ENCODE data around the gene AFP. TPM values are rescaled to one million over a fixed set of nuclear protein-coding genes. Genes with fewer than 3 reads are reported as not detected.

The AFP gene
- total RNA-seq, 1 experiment from 2014 or later, result 0.40 TPM

DNA sequence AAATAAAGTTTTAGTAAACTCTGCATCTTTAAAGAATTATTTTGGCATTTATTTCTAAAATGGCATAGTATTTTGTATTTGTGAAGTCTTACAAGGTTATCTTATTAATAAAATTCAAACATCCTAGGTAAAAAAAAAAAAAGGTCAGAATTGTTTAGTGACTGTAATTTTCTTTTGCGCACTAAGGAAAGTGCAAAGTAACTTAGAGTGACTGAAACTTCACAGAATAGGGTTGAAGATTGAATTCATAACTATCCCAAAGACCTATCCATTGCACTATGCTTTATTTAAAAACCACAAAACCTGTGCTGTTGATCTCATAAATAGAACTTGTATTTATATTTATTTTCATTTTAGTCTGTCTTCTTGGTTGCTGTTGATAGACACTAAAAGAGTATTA lies 31.6 kb upstream of the AFP start:
- DNase-seq, result no peak
- CTCF ChIA-PET, result no interaction called here
- BruUV-seq (replicated peaks), result no TSS peak

DNA sequence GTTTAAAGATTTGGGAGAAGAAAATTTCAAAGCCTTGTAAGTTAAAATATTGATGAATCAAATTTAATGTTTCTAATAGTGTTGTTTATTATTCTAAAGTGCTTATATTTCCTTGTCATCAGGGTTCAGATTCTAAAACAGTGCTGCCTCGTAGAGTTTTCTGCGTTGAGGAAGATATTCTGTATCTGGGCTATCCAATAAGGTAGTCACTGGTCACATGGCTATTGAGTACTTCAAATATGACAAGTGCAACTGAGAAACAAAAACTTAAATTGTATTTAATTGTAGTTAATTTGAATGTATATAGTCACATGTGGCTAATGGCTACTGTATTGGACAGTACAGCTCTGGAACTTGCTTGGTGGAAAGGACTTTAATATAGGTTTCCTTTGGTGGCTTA lies 30.9 kb upstream of the AFP start:
- Histone ChIP-seq H3K36me3 (ENCODE audit: low read depth, low read length) (no peaks in the 10 kb centered on the region), H3K4me2 (ENCODE audit: low read length) (no peak overlapping the region), H3K9me2 (replicated peaks; ENCODE audit: low read length) (no peaks in the 10 kb centered on the region), H4K20me1 (ENCODE audit: low read length) (no peaks in the 10 kb centered on the region), H3K9me3 (ENCODE audit: low read length) (no peaks in the 10 kb centered on the region), H3K79me2 (ENCODE audit: low read length) (no peaks in the 10 kb centered on the region), H3K27ac (ENCODE audit: low read length) (no peak overlapping the region), H2AFZ (ENCODE audit: low read length) (no peak overlapping the region), H3K27me3 (ENCODE audit: low read length) (peaks cover 34% of the 10 kb centered on the region), H3F3A (ENCODE audit: low read length, unreplicated experiment) (no peaks in the 10 kb centered on the region), H3K9ac (ENCODE audit: low read length) (no peak overlapping the region), H3K4me1 (ENCODE audit: insufficient read depth, low read length) (no peaks in the 10 kb centered on the region), H3K4me3 (ENCODE audit: low read length) (no peak overlapping the region)
- intact Hi-C loops (cut with micrococcal nuclease), result no loop called here
- ATAC-seq (no peak), DNase-seq (no peak)
- POLR2A ChIA-PET (ENCODE audit: unreplicated experiment), result no interaction called here
- no peak for TF ChIP-seq EZH2 (IDR thresholded peaks at IDR 0.05; ENCODE audit: low read length, unreplicated experiment)
- TF ChIP-seq EZH2phosphoT487 (IDR thresholded peaks at IDR 0.05; ENCODE audit: borderline replicate concordance, low read length), result no peak
- TF ChIP-seq, protein P1, sequence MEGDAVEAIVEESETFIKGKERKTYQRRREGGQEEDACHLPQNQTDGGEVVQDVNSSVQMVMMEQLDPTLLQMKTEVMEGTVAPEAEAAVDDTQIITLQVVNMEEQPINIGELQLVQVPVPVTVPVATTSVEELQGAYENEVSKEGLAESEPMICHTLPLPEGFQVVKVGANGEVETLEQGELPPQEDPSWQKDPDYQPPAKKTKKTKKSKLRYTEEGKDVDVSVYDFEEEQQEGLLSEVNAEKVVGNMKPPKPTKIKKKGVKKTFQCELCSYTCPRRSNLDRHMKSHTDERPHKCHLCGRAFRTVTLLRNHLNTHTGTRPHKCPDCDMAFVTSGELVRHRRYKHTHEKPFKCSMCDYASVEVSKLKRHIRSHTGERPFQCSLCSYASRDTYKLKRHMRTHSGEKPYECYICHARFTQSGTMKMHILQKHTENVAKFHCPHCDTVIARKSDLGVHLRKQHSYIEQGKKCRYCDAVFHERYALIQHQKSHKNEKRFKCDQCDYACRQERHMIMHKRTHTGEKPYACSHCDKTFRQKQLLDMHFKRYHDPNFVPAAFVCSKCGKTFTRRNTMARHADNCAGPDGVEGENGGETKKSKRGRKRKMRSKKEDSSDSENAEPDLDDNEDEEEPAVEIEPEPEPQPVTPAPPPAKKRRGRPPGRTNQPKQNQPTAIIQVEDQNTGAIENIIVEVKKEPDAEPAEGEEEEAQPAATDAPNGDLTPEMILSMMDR (conservative IDR thresholded peaks at IDR 0.05; ENCODE audit: low read depth, low read length), result no peak
- no TSS peak for BruUV-seq (replicated peaks)
- CTCF ChIA-PET, result no interaction called here

More for the DNA sequence above, 31.6 kb upstream of the AFP start:
- ATAC-seq, result no peak
- H3K4me3 ChIP-seq (ENCODE audit: low read length), result no peak overlapping the region
- TF ChIP-seq EZH2phosphoT487 (IDR thresholded peaks at IDR 0.05; ENCODE audit: borderline replicate concordance, low read length) (no peak), EZH2 (IDR thresholded peaks at IDR 0.05; ENCODE audit: low read length, unreplicated experiment) (no peak)
- TF ChIP-seq, protein P1 (conservative IDR thresholded peaks at IDR 0.05; ENCODE audit: low read depth, low read length), result no peak
- peaks cover 33% of the 10 kb centered on the region for H3K27me3 ChIP-seq (ENCODE audit: low read length)
- H3K27ac ChIP-seq (ENCODE audit: low read length), result no peak overlapping the region
- no peak overlapping the region for H3K4me2 ChIP-seq (ENCODE audit: low read length)
- H3K9me2 ChIP-seq (replicated peaks; ENCODE audit: low read length), result no peaks in the 10 kb centered on the region
- H3K79me2 ChIP-seq (ENCODE audit: low read length), result no peaks in the 10 kb centered on the region
- H2AFZ ChIP-seq (ENCODE audit: low read length), result no peak overlapping the region
- POLR2A ChIA-PET (ENCODE audit: unreplicated experiment), result no interaction called here
- intact Hi-C loops (cut with micrococcal nuclease), result no loop called here
- H3K4me1 ChIP-seq (ENCODE audit: insufficient read depth, low read length), result no peaks in the 10 kb centered on the region
- no peaks in the 10 kb centered on the region for H4K20me1 ChIP-seq (ENCODE audit: low read length)
- no peaks in the 10 kb centered on the region for H3F3A ChIP-seq (ENCODE audit: low read length, unreplicated experiment)
- H3K9ac ChIP-seq (ENCODE audit: low read length), result no peak overlapping the region
- H3K9me3 ChIP-seq (ENCODE audit: low read length), result no peaks in the 10 kb centered on the region
- no peaks in the 10 kb centered on the region for H3K36me3 ChIP-seq (ENCODE audit: low read depth, low read length)

DNA sequence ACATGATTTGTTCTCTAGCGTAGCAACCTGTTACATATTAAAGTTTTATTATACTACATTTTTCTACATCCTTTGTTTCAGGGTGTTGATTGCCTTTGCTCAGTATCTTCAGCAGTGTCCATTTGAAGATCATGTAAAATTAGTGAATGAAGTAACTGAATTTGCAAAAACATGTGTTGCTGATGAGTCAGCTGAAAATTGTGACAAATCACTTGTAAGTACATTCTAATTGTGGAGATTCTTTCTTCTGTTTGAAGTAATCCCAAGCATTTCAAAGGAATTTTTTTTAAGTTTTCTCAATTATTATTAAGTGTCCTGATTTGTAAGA lies 29.5 kb upstream of the AFP start:
- no peaks in the 10 kb centered on the region for H3K4me1 ChIP-seq (ENCODE audit: insufficient read depth, low read length)
- peaks cover 46% of the 10 kb centered on the region for H3K27me3 ChIP-seq (ENCODE audit: low read length)
- H3K9me3 ChIP-seq (ENCODE audit: low read length), result no peaks in the 10 kb centered on the region
- DNase-seq (no peak), ATAC-seq (no peak)
- no peaks in the 10 kb centered on the region for H3K9me2 ChIP-seq (replicated peaks; ENCODE audit: low read length)
- no peak for TF ChIP-seq EZH2 (IDR thresholded peaks at IDR 0.05; ENCODE audit: low read length, unreplicated experiment)
- TF ChIP-seq EZH2phosphoT487 (IDR thresholded peaks at IDR 0.05; ENCODE audit: borderline replicate concordance, low read length), result no peak
- TF ChIP-seq, protein P1 (conservative IDR thresholded peaks at IDR 0.05; ENCODE audit: low read depth, low read length), result no peak
- no TSS peak for BruUV-seq (replicated peaks)
- H3K4me2 ChIP-seq (ENCODE audit: low read length), result no peak overlapping the region
- no peaks in the 10 kb centered on the region for H4K20me1 ChIP-seq (ENCODE audit: low read length)
- ChIA-PET POLR2A (ENCODE audit: unreplicated experiment) (no interaction called here), CTCF (no interaction called here)
- no peaks in the 10 kb centered on the region for H3K79me2 ChIP-seq (ENCODE audit: low read length)
- no peaks in the 10 kb centered on the region for H3F3A ChIP-seq (ENCODE audit: low read length, unreplicated experiment)
- H3K36me3 ChIP-seq (ENCODE audit: low read depth, low read length), result no peaks in the 10 kb centered on the region
- intact Hi-C loops (cut with micrococcal nuclease), result no loop called here
- H3K9ac ChIP-seq (ENCODE audit: low read length), result no peak overlapping the region
- no peak overlapping the region for H2AFZ ChIP-seq (ENCODE audit: low read length)
- H3K27ac ChIP-seq (ENCODE audit: low read length), result no peak overlapping the region
- H3K4me3 ChIP-seq (ENCODE audit: low read length), result no peak overlapping the region

All from PC-3 (cell line).